ENCODE results near the gene STAT3. TPM values are rescaled to one million over a fixed set of nuclear protein-coding genes. Genes with fewer than 3 reads are reported as not detected.
"Not testable (repeated sequence)": the region's sequence is repeated elsewhere in the genome, so short reads cannot be mapped to it uniquely, and the experiment has no call there.

STAT3 gene
- total and polyA plus RNA-seq, 2 of the 13 experiments (the other 11 are each of a cell fraction or from before 2014, with no cell fraction given): 61.8 to 62.4 TPM

- TF ChIP-seq GMEB1 (CRISPR knock-in tag; IDR thresholded peaks at IDR 0.05; ENCODE audit: borderline replicate concordance): 0 out of 2 replicates have a peak, but pooled peaks have one; percentile 19
- TF ChIP-seq CREB1 (IDR thresholded peaks at IDR 0.05): peak; percentile 52
- TF ChIP-seq CREB1 (CRISPR knock-in tag; IDR thresholded peaks at IDR 0.05): no peak
These were observed 121.1 kb downstream of the STAT3 start (continued) for GRCh38 chr17:42266918-42267766.

GRCh38 chr17:42266462-42266861 is 121.8 kb downstream of the STAT3 start:
- Histone ChIP-seq H3K9me3 (ENCODE audit: low read length) (no peaks in the 10 kb centered on the region), H3K27me3 (ENCODE audit: control insufficient read depth in 1 of 2, insufficient read depth in 2 of 2, low read length in 2 of 2) (no peaks in the 10 kb centered on the region), H3K9ac (ENCODE audit: insufficient read depth, low read depth, low read length) (no peak overlapping the region), H3K79me2 (ENCODE audit: insufficient read depth, low read length) (peaks cover 48% of the 10 kb centered on the region), H3K27ac (ENCODE audit: extremely low read length, insufficient read depth, low read length) (no peak overlapping the region), H3K36me3 (replicated peaks in 1 of 2; ENCODE audit: control insufficient read depth in 1 of 2, insufficient read depth in 2 of 2, low read length in 2 of 2) (no peaks in the 10 kb centered on the region), H3K4me3 (replicated peaks in 1 of 3; ENCODE audit: insufficient read depth in 1 of 3, low read depth in 2 of 3, low read length in 3 of 3) (no peak overlapping the region), H3K4me2 (ENCODE audit: low read depth, low read length) (no peak overlapping the region), H4K20me1 (ENCODE audit: insufficient read depth, low read length) (no peaks in the 10 kb centered on the region), H2AFZ (ENCODE audit: low read length) (no peak overlapping the region), H3K4me1 (ENCODE audit: insufficient read depth, low read length) (peaks cover 50% of the 10 kb centered on the region)
- TF ChIP-seq ZNF362 (CRISPR knock-in tag; IDR thresholded peaks at IDR 0.05; ENCODE audit: borderline replicate concordance) (0 out of 2 replicates have a peak, but pooled peaks have one; percentile 10), KDM6A (CRISPR knock-in tag; IDR thresholded peaks at IDR 0.05; ENCODE audit: low read depth) (no peak), ZNF552 (CRISPR knock-in tag; IDR thresholded peaks at IDR 0.05; ENCODE audit: borderline replicate concordance) (no peak), MIXL1 (CRISPR knock-in tag; IDR thresholded peaks at IDR 0.05) (no peak)
- no TSS peak for BruUV-seq (replicated peaks)
- no peak for ATAC-seq
- ChIA-PET POLR2A (no interaction called here), CTCF (ENCODE audit: low intra/inter-chr PET ratio, low total read pairs) (no interaction called here)
- in situ Hi-C loops (cut with HindIII; ENCODE audit: extremely low pct_ligation_motif_present, low pct_unique_long_range_greater_than_20kb) (no loop called here), intact Hi-C loops (cut with micrococcal nuclease; ENCODE audit: unreplicated experiment) (no loop called here)
- no peak for DNase-seq (ENCODE audit: low spot score)
- FAIRE-seq: no peak
- WGBS (ENCODE audit: low lambda C conversion rate): 91% methylated on average over 2 of the region's 2 CpGs

- CTCF ChIA-PET (ENCODE audit: low intra/inter-chr PET ratio, low total read pairs); H2AFZ ChIP-seq (ENCODE audit: low read length); BruUV-seq (replicated peaks); H3K9ac ChIP-seq (ENCODE audit: insufficient read depth, low read depth, low read length); H3K27ac ChIP-seq (ENCODE audit: extremely low read length, insufficient read depth, low read length); intact Hi-C loops (cut with micrococcal nuclease; ENCODE audit: unreplicated experiment); H3K4me2 ChIP-seq (ENCODE audit: low read depth, low read length); H3K27me3 ChIP-seq (ENCODE audit: control insufficient read depth in 1 of 2, insufficient read depth in 2 of 2, low read length in 2 of 2); FAIRE-seq; H3K9me3 ChIP-seq (ENCODE audit: low read length); H3K36me3 ChIP-seq (replicated peaks in 1 of 2; ENCODE audit: control insufficient read depth in 1 of 2, insufficient read depth in 2 of 2, low read length in 2 of 2); in situ Hi-C loops (cut with HindIII; ENCODE audit: extremely low pct_ligation_motif_present, low pct_unique_long_range_greater_than_20kb); H4K20me1 ChIP-seq (ENCODE audit: insufficient read depth, low read length); DNase-seq (ENCODE audit: low spot score); H3K4me3 ChIP-seq (replicated peaks in 1 of 3; ENCODE audit: insufficient read depth in 1 of 3, low read depth in 2 of 3, low read length in 3 of 3); ATAC-seq: not testable (repeated sequence)
- 85% methylated on average over 4 of the region's 4 CpGs for WGBS (ENCODE audit: low lambda C conversion rate)
- Histone ChIP-seq H3K79me2 (ENCODE audit: insufficient read depth, low read length) (peaks cover 30% of the 10 kb centered on the region), H3K4me1 (ENCODE audit: insufficient read depth, low read length) (peaks cover 29% of the 10 kb centered on the region)
- POLR2A ChIA-PET: interaction anchor here (1.5 kb wide), 1 partner anchor 16 kb away, joined by 5 read pairs; no protein-coding TSS in a partner anchor
These were observed 123.9 kb downstream of the STAT3 start for GRCh38 chr17:42264366-42264765.
